Smooth muscle cell of the umbilical artery (primary cell): ENCODE results near the gene GMCL2. TPM values are rescaled to one million over a fixed set of nuclear protein-coding genes. Genes with fewer than 3 reads are reported as not detected.

Experiments
- total RNA-seq: library from RNA; depleted of rRNA; stranded (reverse); fragments of >200 nt; gene quantifications from 2 replicates; pipeline ENCODE4 v1.2.3, GENCODE V29; 2014

Gene GMCL2
- not detected in 2 replicates for total RNA-seq

DNA sequence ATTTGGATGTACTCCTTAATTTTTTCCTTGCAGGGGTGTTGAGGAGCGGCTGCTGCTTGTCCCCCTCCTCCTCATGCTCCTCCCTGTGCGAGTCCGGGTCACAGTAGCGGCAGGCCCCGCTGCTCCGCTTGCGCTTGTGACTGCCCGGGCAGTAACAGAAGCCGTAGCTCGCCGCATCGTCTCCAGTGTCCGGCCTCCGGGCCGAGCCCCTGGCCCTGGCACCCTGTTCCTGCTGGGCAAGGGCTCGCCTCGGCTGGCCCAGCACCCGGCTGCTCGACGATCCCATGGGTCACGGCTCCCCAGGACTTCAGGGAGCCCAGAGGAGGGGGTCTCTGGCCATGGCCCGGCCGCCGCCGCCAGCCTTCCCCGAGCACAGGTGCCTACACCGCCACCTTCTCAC is at the start of gene GMCL2:
TSS of gene GMCL2 (minus strand) at position 358 of the 400 bp plus-strand sequence. CDS start at position 286, 72 bp downstream.

DNA sequence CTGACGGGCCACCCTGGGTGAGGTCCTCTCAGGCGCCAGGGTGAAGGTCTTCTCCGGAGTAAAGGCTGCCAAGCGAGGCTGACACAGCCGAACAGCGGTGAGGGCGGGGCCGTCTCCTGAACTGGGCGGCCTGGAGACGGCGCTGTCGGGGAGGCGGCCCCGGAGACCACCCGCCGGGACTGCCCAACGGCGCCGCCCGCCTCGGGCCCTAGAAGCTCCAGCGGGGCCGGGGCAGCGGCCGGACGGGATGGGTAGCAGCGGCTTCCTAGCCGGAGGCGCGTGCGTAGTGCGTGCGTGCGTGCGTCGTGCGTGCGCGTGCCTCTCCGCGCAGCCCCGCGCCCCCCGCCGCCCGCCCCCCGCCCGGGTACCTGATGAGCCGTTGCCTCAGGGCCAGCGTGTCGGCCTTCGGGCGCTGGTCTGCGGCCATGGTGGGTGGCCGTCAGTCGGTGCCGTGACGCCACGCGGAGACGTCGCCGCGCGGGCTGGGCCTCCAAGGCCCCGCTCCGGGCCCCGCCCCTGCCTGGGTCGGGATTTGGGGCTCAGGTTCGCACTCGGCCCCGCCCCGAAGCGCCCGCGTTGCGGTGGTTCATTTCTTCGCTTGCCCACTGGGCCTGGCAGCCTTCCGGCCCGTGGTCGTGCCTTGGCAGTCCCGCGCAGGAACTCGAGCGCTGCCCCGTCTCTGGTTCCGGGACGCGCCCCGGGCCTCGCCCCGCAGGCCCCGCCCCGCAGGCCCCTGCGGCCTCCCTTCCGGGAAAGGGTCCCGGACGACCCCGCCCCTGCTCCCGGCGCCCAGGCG is 45.2 kb upstream of the GMCL2 start, which contains the start of gene PHYKPL:
TSS of gene PHYKPL (minus strand) at position 679 of the 796 bp plus-strand sequence. CDS start at position 427, 252 bp downstream.

GRCh38 chr5:178204182-178204934 is 17.2 kb upstream of the GMCL2 start, which contains the start of gene HNRNPAB:
Gene HNRNPAB (plus strand): TSS chr5:178204533. CDS start chr5:178204838, 305 bp downstream.

DNA sequence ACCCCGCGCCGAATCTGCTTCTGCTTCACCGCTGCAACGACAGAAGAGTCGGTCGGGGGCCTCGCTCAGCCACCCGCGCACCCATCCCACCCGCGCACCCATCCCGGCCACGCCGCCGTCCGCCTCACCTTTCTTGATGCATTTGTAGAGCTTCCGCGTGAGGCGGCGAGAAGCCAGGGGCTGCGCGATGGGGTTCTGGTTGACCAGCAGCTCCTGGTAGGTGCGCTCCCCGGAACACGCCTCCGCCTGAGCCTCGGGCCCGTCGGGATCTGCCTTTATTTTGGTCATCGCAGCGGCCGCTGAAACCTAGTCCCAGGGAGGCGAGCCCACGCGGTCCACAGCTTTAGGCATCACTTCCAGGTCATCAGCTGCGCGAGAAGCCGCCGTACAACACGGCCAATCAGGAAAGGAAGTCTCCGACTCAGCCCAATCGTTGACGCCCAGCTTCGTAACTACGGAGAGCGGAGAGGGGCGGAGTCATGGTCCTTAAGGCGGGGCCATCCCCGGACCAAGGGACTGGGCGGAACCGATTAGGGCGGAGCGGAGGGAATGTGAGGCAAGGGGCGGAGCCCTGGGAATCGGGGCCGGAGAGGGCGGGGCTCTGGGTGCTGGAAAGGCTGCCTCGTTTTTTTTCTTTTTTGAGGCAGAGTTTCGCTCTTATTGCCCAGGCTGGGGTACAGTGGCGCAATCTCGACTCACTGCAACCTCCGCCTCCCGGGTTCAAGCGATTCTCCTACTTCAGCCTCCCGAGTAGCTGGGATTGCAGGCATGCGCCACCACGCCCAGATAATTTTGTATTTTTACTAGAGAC is 33.4 kb downstream of the GMCL2 start, which contains the start of gene NHP2:
TSS of gene NHP2 (minus strand) at position 356 of the 811 bp plus-strand sequence. CDS start at position 288, 68 bp downstream.

Other genes starting within 250 kb of the GMCL2 start
- not detected in 2 replicates for gene PROP1, start 191.1 kb downstream of the GMCL2 start, total RNA-seq
- gene N4BP3, start 73.8 kb downstream of the GMCL2 start, total RNA-seq = under 0.01 and 0.46 TPM in 2 replicates
- 22.6 and 26.0 TPM in 2 replicates for gene RMND5B, start 56.4 kb downstream of the GMCL2 start, total RNA-seq
- 135 and 139 TPM in 2 replicates for gene NHP2, start 33.5 kb downstream of the GMCL2 start, total RNA-seq
- 40.7 and 57.1 TPM in 2 replicates for gene HNRNPAB, start 17.2 kb upstream of the GMCL2 start, total RNA-seq
- 21.4 and 26.9 TPM in 2 replicates for gene PHYKPL, start 45.4 kb upstream of the GMCL2 start, total RNA-seq